ENCODE data around the gene SLC25A4. TPM values are rescaled to one million over a fixed set of nuclear protein-coding genes. Genes with fewer than 3 reads are reported as not detected.

The SLC25A4 gene
- polyA plus RNA-seq, 3 donors = 0.07 TPM; not detected in 2

GRCh38 chr4:185127021-185127925 is 15.8 kb upstream of the SLC25A4 start:
- no peak for DNase-seq
- Histone ChIP-seq H3K9ac (ENCODE audit: insufficient read depth, low read length, poor library complexity, severe bottlenecking) (no peak overlapping the region), H3K27ac (ENCODE audit: low read depth in 1 of 2, low read length in 2 of 2) (no peak overlapping the region), H3K4me2 (replicated peaks; ENCODE audit: extremely low read depth, low read length, poor library complexity, severe bottlenecking) (peak overlapping the region; percentile 58), H3K4me3 (replicated peaks in 1 of 3; ENCODE audit: low read depth in 2 of 3, low read length in 3 of 3) (peak overlapping the region in 1 of 3 experiments; percentile 57), H3K36me3 (replicated peaks in 1 of 2; ENCODE audit: control insufficient read depth in 1 of 2, insufficient read depth in 2 of 2, low read length in 2 of 2) (no peaks in the 10 kb centered on the region), H2AFZ (ENCODE audit: insufficient read depth, low read depth, low read length, poor library complexity, severe bottlenecking) (peak overlapping the region; percentile 29), H4K20me1 (ENCODE audit: insufficient read depth, low read length) (no peaks in the 10 kb centered on the region), H3K4me1 (ENCODE audit: control insufficient read depth in 1 of 2, insufficient read depth in 2 of 2, low read length in 2 of 2) (peaks cover 10 to 17% of the 10 kb centered on the region in 2 donors), H3K27me3 (ENCODE audit: control insufficient read depth in 2 of 2, insufficient read depth in 2 of 2, low read length in 2 of 2) (peaks cover 29 to 46% of the 10 kb centered on the region in 2 donors), H3K79me2 (ENCODE audit: insufficient read depth, low read length) (no peaks in the 10 kb centered on the region), H3K9me3 (replicated peaks in 1 of 2; ENCODE audit: control insufficient read depth in 1 of 2, insufficient read depth in 1 of 2, low read length in 2 of 2) (peaks cover 0 to 11% of the 10 kb centered on the region in 2 donors)
- TF ChIP-seq, protein P1, sequence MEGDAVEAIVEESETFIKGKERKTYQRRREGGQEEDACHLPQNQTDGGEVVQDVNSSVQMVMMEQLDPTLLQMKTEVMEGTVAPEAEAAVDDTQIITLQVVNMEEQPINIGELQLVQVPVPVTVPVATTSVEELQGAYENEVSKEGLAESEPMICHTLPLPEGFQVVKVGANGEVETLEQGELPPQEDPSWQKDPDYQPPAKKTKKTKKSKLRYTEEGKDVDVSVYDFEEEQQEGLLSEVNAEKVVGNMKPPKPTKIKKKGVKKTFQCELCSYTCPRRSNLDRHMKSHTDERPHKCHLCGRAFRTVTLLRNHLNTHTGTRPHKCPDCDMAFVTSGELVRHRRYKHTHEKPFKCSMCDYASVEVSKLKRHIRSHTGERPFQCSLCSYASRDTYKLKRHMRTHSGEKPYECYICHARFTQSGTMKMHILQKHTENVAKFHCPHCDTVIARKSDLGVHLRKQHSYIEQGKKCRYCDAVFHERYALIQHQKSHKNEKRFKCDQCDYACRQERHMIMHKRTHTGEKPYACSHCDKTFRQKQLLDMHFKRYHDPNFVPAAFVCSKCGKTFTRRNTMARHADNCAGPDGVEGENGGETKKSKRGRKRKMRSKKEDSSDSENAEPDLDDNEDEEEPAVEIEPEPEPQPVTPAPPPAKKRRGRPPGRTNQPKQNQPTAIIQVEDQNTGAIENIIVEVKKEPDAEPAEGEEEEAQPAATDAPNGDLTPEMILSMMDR (IDR thresholded peaks at IDR 0.05) = no peak
- Mint-ChIP-seq H3K4me1 (peaks cover 16% of the 10 kb centered on the region), H3K27ac (no peak overlapping the region), H3K9me3 (peaks cover 0 to 20% (median 5%) of the 10 kb centered on the region in 7 donors), H3K27me3 (ENCODE audit: low read depth in 3 of 3) (peaks cover 56 to 80% (median 66%) of the 10 kb centered on the region in 3 donors), H3K36me3 (no peaks in the 10 kb centered on the region), H3K4me3 (peak overlapping the region; percentile 56 to 88)
- intact Hi-C loops (cut with micrococcal nuclease) = no loop called here
- WGBS (ENCODE audit: insufficient coverage) = 11% methylated on average over 62 of the region's 64 CpGs

- intact Hi-C loops (cut with micrococcal nuclease) = no loop called here
- no peaks in the 10 kb centered on the region for H3K79me2 ChIP-seq (ENCODE audit: insufficient read depth, low read length)
- TF ChIP-seq, protein P1 (IDR thresholded peaks at IDR 0.05) = no peak
- no peaks in the 10 kb centered on the region for H3K36me3 ChIP-seq (replicated peaks in 1 of 2; ENCODE audit: control insufficient read depth in 1 of 2, insufficient read depth in 2 of 2, low read length in 2 of 2)
- H3K9ac ChIP-seq (ENCODE audit: insufficient read depth, low read length, poor library complexity, severe bottlenecking) = peak overlapping the region; percentile 8
- Mint-ChIP-seq H3K9me3 (peaks cover 0 to 20% (median 5%) of the 10 kb centered on the region in 7 donors), H3K36me3 (no peaks in the 10 kb centered on the region), H3K27me3 (ENCODE audit: low read depth in 3 of 3) (peaks cover 53 to 74% (median 65%) of the 10 kb centered on the region in 3 donors), H3K4me3 (peak overlapping the region; percentile 64 to 88), H3K4me1 (peaks cover 16% of the 10 kb centered on the region), H3K27ac (no peak overlapping the region)
- H3K27ac ChIP-seq (ENCODE audit: low read depth in 1 of 2, low read length in 2 of 2) = no peak overlapping the region
- peak overlapping the region in 2 of 3 experiments; percentile 2 to 63 for H3K4me3 ChIP-seq (replicated peaks in 1 of 3; ENCODE audit: low read depth in 2 of 3, low read length in 3 of 3)
- no peak for DNase-seq
- H3K27me3 ChIP-seq (ENCODE audit: control insufficient read depth in 2 of 2, insufficient read depth in 2 of 2, low read length in 2 of 2) = peaks cover 29 to 46% of the 10 kb centered on the region in 2 donors
- WGBS (ENCODE audit: insufficient coverage) = 2% methylated on average over 70 of the region's 74 CpGs
- H3K9me3 ChIP-seq (replicated peaks in 1 of 2; ENCODE audit: control insufficient read depth in 1 of 2, insufficient read depth in 1 of 2, low read length in 2 of 2) = peaks cover 0 to 11% of the 10 kb centered on the region in 2 donors
- H3K4me2 ChIP-seq (replicated peaks; ENCODE audit: extremely low read depth, low read length, poor library complexity, severe bottlenecking) = peak overlapping the region; percentile 61
- H3K4me1 ChIP-seq (ENCODE audit: control insufficient read depth in 1 of 2, insufficient read depth in 2 of 2, low read length in 2 of 2) = peaks cover 10 to 17% of the 10 kb centered on the region in 2 donors
- H2AFZ ChIP-seq (ENCODE audit: insufficient read depth, low read depth, low read length, poor library complexity, severe bottlenecking) = peak overlapping the region; percentile 63
- no peaks in the 10 kb centered on the region for H4K20me1 ChIP-seq (ENCODE audit: insufficient read depth, low read length)
Observed at GRCh38 chr4:185128272-185129119, 14.6 kb upstream of the SLC25A4 start.
